Anterior cingulate cortex (tissue), 58 donors: Measurements from ENCODE around the gene MAP3K10.
"Not testable (repeated sequence)": the region's sequence is repeated elsewhere in the genome, so short reads cannot be mapped to it uniquely, and the experiment has no call there.

ENCODE experiments used
- DNase-seq, 58 donors: peaks; one replicate each; lab custom pipeline; 2025; lab: John Stamatoyannopoulos, UW

MAP3K10 gene

DNA sequence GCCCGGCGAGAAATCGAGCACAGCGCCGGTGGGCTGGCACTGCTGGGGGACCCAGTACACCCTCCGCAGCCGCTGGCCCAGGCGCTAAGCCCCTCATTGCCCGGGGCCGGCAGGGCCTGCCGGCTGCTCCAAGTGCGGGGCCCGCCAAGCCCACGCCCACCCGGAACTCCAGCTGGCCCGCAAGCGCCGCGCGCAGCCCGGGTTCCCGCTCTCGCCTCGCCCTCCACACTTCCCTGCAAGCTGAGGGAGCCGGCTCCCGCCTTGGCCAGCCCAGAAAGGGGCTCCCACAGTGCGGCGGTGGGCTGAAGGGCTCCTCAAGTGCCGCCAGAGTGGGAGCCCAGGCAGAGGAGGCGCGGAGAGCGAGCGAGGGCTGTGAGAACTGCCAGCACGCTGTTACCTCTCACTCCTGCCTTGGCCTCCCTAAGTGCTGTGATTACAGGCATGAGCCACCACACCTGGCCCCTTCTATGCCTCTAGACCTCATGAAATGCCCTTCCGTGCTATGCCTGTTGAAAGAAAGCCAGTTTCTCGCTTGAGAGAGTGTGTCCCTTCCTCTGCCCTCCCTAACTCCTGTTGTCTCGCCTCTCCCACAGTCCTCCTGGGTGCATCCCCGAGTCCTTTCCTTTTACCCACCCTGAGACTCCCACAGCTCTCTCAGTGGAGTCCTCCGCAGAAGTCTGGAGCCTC is 20.8 kb upstream of the MAP3K10 start:
- DNase-seq: not testable (repeated sequence)

DNA sequence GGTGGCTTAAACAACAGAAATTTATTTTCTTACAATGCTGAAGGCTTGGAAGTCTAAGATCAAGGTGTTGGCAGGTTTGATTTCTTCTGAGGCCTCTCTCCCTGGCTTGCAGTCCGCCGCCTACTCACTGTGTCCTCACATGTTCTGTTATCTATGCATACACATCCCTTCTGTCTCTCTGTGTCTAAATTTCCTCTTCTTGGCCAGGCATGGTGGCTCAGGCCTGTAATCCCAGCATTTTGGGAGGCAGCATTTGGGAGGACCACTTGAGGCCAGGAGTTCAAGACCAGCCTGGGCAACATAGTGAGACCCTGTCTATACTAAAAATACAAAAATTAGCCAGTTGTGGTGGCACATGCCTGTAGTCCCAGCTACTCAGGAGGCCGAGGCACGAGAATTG is 19.9 kb upstream of the MAP3K10 start:
- DNase-seq: peak in 2 of 58 donors; percentile 28

DNA sequence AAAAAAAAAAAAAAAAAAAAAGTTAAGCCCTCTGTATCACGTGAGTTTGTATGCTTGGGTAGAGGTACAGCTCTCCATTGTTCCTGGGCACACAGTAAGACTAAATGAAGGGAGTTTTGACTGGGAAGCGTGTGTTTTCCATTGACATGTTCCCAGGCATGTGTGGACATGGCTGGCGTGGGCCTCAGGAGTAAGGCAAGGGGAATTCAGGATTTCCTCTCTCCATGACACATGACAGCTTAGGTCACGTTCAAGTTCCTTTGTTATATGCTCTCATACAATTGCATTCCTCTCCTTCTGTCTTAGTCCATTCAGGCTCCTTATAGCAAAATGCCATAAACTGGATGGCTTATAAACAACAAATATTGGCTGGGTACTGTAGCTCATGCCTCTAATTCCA is 17.1 kb upstream of the MAP3K10 start:
- no peak for DNase-seq

DNA sequence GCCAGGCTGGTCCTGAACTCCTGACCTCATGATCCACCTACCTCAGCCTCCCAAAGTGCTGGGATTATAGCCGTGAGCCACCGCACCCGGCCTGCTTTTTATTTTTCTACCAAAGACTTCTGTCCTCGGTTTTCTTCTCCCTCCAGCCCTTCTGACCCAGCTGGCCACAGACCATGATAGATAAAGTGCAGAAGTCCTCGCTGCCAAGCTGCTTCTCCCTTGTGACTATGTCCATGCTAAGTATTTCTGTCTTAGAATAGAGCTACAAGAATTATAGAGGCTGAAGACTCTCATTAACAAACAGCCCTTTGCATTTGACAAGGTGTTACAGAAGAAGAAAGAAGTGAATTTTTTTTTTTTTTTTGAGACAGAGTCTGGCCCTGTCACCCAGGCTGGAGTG is 15.4 kb upstream of the MAP3K10 start:
- DNase-seq: no peak

DNA sequence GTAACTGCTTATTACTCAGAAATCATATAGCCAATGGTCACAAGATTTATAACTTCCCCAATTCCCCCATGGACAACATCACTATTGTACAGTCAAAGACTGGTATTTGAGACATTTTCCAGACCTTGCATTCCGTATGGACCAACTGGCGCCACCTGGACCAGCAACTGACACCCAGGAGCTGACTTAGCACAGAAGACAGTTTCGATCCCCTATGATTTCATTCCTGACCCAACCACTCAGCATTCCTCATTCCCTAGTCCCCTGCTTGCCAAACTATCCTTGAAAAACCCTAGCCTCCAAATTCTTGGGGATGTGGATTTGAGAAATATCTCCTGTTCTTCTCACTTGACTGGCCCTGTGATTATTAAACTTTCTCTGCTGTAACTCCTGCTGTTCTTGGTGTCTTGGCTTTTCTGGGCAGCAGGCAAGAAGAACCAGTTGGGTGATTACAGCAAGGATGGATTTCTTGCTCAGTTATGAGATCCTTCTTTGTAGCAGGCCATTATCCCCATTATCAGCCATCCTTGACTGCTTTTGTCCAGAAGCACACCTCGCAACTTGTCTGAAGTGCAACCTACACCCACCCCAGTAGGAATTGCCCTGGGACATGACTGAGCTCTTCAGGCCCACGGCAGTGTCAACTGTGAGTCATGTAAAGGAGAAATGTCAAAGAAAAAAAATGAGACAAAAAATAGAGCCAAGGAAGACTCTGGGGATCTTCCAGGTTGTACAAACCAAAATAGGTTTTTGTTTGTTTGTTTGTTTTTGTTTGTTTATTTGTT is 13.7 kb upstream of the MAP3K10 start:
- no peak for DNase-seq

DNA sequence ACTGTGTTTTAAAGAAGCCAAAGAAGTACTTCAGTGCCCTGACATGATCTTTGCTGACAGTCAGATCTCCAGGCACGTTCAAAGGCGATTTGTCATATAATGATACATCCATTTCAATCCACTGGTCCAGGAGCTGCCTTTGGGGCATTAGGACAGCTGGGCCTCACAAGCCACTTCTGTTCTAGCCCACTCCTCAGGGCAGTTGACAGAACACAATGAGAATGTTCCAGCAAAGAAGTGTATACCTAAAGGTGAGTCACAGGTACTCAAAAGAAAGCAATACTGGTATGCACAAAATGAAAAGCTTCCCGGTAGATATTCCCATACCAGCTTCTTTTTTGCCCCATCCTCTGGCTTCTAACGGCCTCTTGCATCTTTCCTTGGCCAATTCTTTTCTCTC is 12.5 kb upstream of the MAP3K10 start:
- no peak for DNase-seq

DNA sequence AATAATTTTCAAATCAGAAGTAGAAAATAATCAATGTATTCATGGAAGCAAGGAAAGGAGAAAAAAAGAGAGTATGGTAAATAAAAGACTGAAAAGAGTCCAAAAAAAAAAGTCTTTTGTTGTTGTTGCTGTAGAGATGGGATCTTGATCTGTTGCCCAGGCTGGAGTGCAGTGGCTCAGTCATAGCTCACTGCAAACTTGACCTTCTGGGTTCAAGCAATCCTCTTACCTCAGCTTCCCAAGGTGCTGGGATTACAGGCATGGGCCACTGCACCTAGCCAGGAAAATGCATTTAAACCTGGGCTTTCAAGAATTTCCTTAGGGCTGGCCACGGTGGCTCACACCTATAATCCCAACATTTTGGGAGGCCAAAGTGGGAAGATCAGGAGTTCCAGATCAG is 7.0 kb upstream of the MAP3K10 start:
- no peak for DNase-seq

DNA sequence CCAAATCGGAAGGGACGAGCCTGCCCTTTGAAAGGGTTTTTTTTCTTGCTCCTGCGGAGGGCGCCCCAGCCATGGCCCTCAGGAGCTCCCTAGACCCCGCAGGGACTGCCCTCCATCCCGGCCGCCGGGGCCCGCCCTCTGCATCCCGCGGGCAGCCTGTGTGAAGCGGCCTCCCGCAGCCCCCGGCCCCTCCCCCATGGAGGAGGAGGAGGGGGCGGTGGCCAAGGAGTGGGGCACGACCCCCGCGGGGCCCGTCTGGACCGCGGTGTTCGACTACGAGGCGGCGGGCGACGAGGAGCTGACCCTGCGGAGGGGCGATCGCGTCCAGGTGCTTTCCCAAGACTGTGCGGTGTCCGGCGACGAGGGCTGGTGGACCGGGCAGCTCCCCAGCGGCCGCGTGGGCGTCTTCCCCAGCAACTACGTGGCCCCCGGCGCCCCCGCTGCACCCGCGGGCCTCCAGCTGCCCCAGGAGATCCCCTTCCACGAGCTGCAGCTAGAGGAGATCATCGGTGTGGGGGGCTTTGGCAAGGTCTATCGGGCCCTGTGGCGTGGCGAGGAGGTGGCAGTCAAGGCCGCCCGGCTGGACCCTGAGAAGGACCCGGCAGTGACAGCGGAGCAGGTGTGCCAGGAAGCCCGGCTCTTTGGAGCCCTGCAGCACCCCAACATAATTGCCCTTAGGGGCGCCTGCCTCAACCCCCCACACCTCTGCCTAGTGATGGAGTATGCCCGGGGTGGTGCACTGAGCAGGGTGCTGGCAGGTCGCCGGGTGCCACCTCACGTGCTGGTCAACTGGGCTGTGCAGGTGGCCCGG is 815 bp downstream of the MAP3K10 start:
- DNase-seq: peak in 6 of 58 donors; percentile 20 to 54 (median 42)

DNA sequence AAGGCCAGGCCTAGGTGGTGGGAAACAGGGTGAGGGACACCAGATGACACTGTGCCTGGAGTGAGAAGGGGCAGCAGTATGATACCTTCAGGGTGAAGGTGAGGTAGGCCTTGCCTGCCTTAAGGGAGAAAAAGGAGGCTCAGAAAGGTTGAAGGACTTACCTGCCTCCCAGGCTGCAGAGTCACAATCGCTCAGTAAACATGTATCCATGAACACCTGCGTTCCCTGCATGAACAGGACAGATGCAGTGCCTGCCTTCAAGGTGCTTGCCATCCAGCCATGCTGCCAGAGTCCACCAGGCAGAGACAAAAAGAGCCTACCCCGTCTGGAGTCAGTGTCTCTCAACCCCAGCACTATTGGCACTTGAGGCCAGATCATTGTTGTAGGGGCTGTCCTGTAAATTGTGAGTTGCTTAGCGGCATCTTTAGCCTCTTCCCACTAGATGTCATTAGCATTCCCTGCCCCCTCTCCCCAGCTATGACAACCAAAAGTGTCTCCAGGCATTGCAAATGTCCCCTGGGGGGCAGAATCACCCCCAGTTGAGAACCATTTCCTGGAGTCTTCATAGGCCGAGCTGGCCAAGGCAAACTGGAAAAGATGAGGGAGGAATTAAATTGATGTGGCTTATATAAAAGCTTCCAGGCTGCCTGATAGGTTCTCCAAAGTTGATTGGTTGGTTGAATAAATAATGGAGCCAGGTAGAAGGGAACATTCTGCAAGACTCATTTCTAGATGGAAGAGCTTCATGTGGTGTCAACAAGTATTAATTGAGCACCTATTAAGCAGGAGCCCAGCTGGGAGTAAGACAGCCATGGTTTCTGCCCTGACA is 1.7 kb downstream of the MAP3K10 start:
- DNase-seq: no peak

DNA sequence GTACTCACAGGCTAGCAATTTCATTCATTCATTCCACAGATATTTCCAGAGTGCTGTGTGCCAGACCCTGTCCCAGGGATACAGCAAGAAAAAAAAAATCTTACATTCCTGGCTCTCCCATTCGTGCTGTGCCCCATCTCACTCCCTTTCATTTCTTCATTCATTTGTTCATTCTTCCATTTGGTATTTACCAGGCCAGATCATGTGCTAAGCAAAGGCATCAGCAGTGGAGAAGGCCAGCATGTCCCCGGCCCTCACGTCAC is 2.3 kb downstream of the MAP3K10 start:
- no peak for DNase-seq

DNA sequence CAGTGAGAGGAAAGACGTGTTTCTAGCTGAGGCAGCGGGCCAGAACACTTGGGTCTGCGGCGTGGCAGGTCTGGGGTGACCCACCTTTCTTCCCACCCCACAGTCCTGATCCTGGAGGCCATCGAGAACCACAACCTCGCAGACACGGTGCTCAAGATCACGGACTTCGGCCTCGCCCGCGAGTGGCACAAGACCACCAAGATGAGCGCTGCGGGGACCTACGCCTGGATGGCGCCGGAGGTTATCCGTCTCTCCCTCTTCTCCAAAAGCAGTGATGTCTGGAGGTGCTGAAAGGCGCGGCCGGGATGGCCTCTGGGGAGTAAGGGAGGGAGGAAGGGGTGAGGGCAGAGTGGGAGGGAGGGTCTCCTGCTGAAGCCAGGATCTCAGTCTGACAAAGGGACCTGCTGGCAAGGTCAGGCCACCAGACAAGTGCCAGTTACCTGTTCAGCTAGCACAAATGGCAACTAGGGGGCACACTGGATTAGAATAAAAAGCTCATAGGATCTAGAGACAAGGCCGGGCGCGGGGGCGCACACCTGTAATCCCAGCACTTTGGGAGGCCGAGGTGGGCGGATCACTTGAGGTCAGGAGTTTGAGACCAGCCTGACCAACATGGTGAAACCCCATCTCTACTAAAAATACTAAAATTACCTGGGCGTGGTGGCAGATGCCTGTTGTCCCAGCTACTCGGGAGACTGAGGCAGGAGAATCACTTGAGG is 7.2 kb downstream of the MAP3K10 start:
- DNase-seq: no peak

DNA sequence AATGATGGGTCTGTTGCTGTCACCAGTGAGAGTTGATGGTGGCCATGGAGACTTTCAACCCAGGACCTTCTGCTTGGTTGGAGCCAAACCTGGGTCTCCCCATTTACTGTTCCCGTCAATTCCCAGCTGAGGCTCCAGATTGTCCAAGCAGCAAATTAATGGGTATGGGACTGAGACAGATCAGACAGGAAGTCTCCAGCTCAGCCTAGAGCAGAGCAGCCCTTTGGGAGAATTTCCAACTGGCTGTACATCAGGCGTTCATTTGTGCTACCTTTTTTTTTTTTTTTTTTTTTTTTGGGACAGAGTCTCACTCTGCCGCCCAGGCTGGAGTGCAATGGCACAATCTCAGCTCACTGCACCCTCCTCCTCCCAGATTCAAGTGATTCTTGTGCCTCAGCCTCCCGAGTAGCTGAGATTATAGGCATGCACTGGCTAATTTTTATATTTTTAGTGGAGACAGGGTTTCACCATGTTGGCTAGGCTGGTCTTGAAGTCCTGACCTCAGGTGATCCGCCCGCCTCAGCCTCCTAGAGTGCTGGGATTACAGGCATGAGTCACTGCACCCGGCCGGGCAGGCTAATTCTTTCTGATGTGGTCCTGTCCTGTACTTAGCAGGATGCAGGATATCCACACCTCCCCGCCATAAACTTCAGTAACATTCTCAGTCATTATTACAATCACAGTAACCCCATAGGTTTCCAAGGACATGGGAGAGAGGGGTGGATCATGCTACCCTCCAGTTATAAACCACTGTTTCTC is 9.3 kb downstream of the MAP3K10 start:
- DNase-seq: no peak

DNA sequence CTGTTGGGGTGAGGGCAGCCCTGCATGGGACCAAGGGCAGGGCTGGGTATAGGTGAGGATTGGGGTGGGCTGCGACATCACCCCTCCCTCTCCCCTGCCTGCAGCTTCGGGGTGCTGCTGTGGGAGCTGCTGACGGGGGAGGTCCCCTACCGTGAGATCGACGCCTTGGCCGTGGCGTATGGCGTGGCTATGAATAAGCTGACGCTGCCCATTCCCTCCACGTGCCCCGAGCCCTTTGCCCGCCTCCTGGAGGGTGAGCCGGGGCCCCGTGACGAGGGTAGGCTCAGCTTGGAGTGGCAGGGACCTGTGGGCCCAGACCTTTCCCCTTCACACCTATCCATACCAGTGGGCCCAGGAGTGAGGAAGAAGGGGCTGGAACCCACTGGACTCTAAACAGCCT is 13.2 kb downstream of the MAP3K10 start:
- no peak for DNase-seq

DNA sequence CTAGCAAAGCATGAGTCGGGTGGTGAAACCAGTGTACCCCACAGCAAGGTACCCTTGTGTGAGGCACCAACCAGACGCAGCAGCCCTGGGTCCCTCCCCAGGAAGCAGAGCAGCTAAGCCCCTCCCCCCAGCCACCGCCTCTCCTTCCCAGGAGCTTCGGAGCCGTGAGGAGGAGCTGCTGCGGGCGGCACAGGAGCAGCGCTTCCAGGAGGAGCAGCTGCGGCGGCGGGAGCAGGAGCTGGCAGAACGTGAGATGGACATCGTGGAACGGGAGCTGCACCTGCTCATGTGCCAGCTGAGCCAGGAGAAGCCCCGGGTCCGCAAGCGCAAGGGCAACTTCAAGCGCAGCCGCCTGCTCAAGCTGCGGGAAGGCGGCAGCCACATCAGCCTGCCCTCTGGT is 14.5 kb downstream of the MAP3K10 start:
- no peak for DNase-seq

DNA sequence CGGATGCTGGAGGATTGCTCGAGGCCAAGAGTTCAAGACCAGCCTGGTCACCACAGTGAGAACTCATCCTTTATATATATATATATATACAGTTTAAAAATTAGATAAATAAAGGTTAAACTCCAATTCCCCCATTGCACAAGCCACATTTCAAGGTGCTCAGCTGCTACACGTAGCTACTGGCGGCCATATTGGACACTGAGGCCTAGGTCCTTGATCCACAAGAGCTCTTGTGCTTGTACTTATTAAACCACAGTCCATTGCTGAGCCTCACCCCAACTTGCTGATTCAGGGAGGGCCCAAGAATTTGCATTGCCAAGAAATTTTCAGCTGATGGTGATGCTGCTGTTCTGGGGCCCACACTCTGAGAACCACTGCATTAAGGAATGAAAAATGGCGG is 17.4 kb downstream of the MAP3K10 start:
- no peak for DNase-seq

DNA sequence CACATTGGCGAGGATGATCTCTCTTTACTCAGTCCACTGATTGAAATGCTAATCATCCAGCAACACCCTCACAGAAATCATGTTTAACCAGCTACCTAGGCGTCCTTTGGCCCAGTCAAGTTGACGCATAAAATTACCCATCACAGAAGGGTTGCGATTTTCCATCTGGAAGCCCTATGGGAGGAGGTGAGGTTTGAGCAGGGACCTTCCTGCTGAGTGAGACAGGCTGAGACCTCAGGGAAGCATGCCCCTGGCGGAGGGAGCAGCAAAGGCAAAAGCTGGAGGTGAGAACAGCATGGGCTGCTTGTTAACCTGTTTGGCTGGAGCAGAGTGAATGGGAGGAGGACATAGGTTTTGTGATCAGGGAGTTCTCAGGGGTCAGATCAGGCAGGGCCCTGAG is 19.7 kb downstream of the MAP3K10 start:
- DNase-seq: no peak

DNA sequence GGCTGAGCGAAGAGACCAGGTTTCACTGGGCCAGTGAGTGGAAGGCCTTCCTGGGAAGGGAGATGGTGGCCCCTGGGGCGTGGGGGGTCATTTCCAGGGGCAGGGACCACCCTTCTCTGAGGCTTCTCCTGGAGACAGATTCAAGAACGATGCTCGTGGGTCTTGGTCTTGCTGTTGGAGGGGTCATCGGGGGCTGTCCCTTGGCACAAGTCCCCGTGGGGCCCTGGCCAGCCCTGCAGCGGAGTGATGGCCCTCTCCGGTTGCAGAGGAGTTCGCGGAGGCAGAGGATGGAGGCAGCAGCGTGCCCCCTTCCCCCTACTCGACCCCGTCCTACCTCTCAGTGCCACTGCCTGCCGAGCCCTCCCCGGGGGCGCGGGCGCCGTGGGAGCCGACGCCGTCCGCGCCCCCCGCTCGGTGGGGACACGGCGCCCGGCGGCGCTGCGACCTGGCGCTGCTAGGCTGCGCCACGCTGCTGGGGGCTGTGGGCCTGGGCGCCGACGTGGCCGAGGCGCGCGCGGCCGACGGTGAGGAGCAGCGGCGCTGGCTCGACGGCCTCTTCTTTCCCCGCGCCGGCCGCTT is 22.1 kb downstream of the MAP3K10 start:
- no peak for DNase-seq

DNA sequence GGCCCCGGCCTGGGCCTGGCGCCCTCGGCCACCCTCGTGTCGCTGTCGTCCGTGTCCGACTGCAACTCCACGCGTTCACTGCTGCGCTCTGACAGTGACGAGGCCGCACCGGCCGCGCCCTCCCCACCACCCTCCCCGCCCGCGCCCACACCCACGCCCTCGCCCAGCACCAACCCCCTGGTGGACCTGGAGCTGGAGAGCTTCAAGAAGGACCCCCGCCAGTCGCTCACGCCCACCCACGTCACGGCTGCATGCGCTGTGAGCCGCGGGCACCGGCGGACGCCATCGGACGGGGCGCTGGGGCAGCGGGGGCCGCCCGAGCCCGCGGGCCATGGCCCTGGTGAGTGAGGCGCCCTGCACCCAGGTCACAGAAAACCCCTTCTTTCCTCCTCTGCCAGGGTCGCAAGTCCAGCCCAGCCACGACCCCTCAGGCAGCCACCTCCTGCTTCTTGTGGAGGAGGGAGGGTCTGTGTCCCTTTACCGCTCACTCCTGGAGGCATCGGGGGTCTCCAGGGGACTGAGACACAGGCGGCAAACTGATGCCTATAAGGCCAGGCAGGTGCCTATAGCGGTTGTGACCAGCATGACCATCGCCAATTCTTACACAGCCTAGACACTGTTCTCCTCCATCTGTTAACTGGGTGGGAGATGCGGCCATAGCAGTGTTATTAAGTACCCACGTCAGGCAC is 22.8 kb downstream of the MAP3K10 start:
- DNase-seq: no peak
